GM21367 (cell line): ENCODE data around the gene TTC36.
A peak's percentile ranks its signal among the peaks of the same experiment; 100 is the strongest.
"Not testable (repeated sequence)": the region's sequence is repeated elsewhere in the genome, so short reads cannot be mapped to it uniquely, and the experiment has no call there.

Experiments
- ATAC-seq: cut with Tn5 transposase; IDR thresholded peaks from one replicate; pipeline ENCODE4 v1.9.1; 2021; ENCODE audit not compliant: unreplicated experiment

The TTC36 gene

GRCh38 chr11:118527109-118527508, at the start of gene TTC36:
Gene TTC36 (plus strand): TSS chr11:118527474. CDS start chr11:118527495, 21 bp downstream.
- ATAC-seq, result no peak

- not testable (repeated sequence) for ATAC-seq
These were observed 46.0 kb upstream of the TTC36 start for GRCh38 chr11:118481238-118481637.

GRCh38 chr11:118484405-118484804, 42.9 kb upstream of the TTC36 start:
- no peak for ATAC-seq

GRCh38 chr11:118485273-118485672, 42.0 kb upstream of the TTC36 start:
- ATAC-seq, result no peak

- ATAC-seq, result no peak
These were observed 38.7 kb upstream of the TTC36 start for GRCh38 chr11:118488480-118489109.

- ATAC-seq, result no peak
These were observed 36.2 kb upstream of the TTC36 start for GRCh38 chr11:118491041-118491440.

GRCh38 chr11:118497831-118498230, 29.4 kb upstream of the TTC36 start:
- ATAC-seq, result no peak

GRCh38 chr11:118503216-118503615, 24.1 kb upstream of the TTC36 start:
- ATAC-seq, result no peak

GRCh38 chr11:118511601-118512000, 15.7 kb upstream of the TTC36 start:
- no peak for ATAC-seq

- ATAC-seq, result no peak
These were observed 13.2 kb upstream of the TTC36 start for GRCh38 chr11:118514103-118514502.

GRCh38 chr11:118519549-118519948, 7.7 kb upstream of the TTC36 start:
- ATAC-seq, result no peak

- ATAC-seq, result no peak
These were observed 5.4 kb upstream of the TTC36 start for GRCh38 chr11:118521892-118522311.

- ATAC-seq, result no peak
These were observed 4.7 kb upstream of the TTC36 start for GRCh38 chr11:118522571-118523072.

GRCh38 chr11:118524356-118524755, 2.9 kb upstream of the TTC36 start:
- no peak for ATAC-seq

GRCh38 chr11:118524757-118525470, 2.4 kb upstream of the TTC36 start:
- no peak for ATAC-seq

GRCh38 chr11:118526688-118527087, 586 bp upstream of the TTC36 start:
- no peak for ATAC-seq

- no peak for ATAC-seq
These were observed 1.2 kb downstream of the TTC36 start for GRCh38 chr11:118528511-118528910.

GRCh38 chr11:118529584-118530175, 2.4 kb downstream of the TTC36 start:
- ATAC-seq, result no peak

- no peak for ATAC-seq
These were observed 3.0 kb downstream of the TTC36 start for GRCh38 chr11:118530180-118530682.

- ATAC-seq, result peak; percentile 66
These were observed 3.7 kb downstream of the TTC36 start, which contains the start of gene TMEM25 for GRCh38 chr11:118530683-118531596. Gene TMEM25 (plus strand): TSS chr11:118531192. CDS start chr11:118531802, 610 bp downstream.
